HG03342 (cell line): Measurements from ENCODE around the gene BRD4.

Experiments used
- ATAC-seq: cut with Tn5 transposase; IDR thresholded peaks from one replicate; pipeline ENCODE4 v1.9.1; 2021; ENCODE audit warnings: mild to moderate bottlenecking, moderate library complexity; ENCODE audit not compliant: unreplicated experiment

BRD4 gene

GRCh38 chr19:15197275-15197941 lies 134.9 kb downstream of the BRD4 start:
- ATAC-seq, result no peak

- ATAC-seq, result no peak
Measured at GRCh38 chr19:15196360-15197005, 135.9 kb downstream of the BRD4 start.

GRCh38 chr19:15195371-15196334 lies 136.7 kb downstream of the BRD4 start:
- ATAC-seq, result no peak

- ATAC-seq, result no peak
Measured at GRCh38 chr19:15194938-15195337, 137.4 kb downstream of the BRD4 start.

GRCh38 chr19:15191982-15192381 lies 140.4 kb downstream of the BRD4 start:
- ATAC-seq, result no peak

- no peak for ATAC-seq
Measured at GRCh38 chr19:15191514-15191913, 140.8 kb downstream of the BRD4 start.

- ATAC-seq, result no peak
Measured at GRCh38 chr19:15188851-15189250, 143.5 kb downstream of the BRD4 start.

- ATAC-seq, result no peak
Measured at GRCh38 chr19:15187026-15188007, 145.0 kb downstream of the BRD4 start.
